HepG2 (cell line): ENCODE data around the gene SPRN. TPM values are rescaled to one million over a fixed set of nuclear protein-coding genes. Genes with fewer than 3 reads are reported as not detected.
A peak's percentile ranks its signal among the peaks of the same experiment; 100 is the strongest.

Experiments
- ATAC-seq: fragments of 200-7000 bp; cut with Tn5 transposase; 3 replicates; pipeline ENCODE4 v1.9.1; 2020; ENCODE audit warnings: mild to moderate bottlenecking, moderate library complexity
- BruUV-seq: library from RNA; stranded (reverse); fragments of 400-500 nt; replicated peaks from 2 replicates; lab custom pipeline; 2021; lab: Mats Ljungman, UMichigan
- CTCF ChIA-PET: fragments of 300-600 bp; formaldehyde crosslinking; extraction: SDS; loops from one replicate; lab custom pipeline; 2021; ENCODE audit warnings: low total read pairs, inconsistent platforms, low intra/inter-chr PET ratio; lab: Yijun Ruan, JAX
- POLR2A ChIA-PET: fragments of 350-600 bp; sonication (Branson Sonifier 250); formaldehyde crosslinking; loops from one replicate; lab custom pipeline; 2020; ENCODE audit warnings: antibody characterized with exemption, inconsistent platforms; lab: Yijun Ruan, JAX
- DNase-seq: peaks from one replicate; pipeline ENCODE4 v3.0.0-alpha.2; 2015; ENCODE audit warnings: low spot score
- FAIRE-seq: peaks from 3 replicates; lab custom pipeline; 2011; peaks lifted over from hg19 to GRCh38; lab: Jason Lieb, UNC
- H2AFZ ChIP-seq: one replicate; pipeline ENCODE4 v1.6.1; 2011; ENCODE audit warnings: low read length, inconsistent platforms
- H3K27ac ChIP-seq: fragments of 300-600 bp; 3 replicates; pipeline ENCODE4 v1.8.0; 2011; ENCODE audit warnings: mixed run types, mild to moderate bottlenecking, mixed read lengths, low read length, inconsistent platforms; ENCODE audit not compliant: insufficient read depth; ENCODE audit errors: extremely low read length
- H3K27me3 ChIP-seq, 2 experiments: fragments of 200-600 bp in 1 of 2; 2 replicates in 1 of 2; 3 replicates in 1 of 2; pipeline versions ENCODE4 v1.6.0 to v1.8.0; 2011; ENCODE audit warnings: low read length in 2 of 2, mild to moderate bottlenecking in 2 of 2, moderate library complexity in 2 of 2, inconsistent platforms in 1 of 2; ENCODE audit not compliant: insufficient read depth in 2 of 2, control insufficient read depth in 1 of 2
- H3K36me3 ChIP-seq, 2 experiments: fragments of 200-600 bp in 1 of 2; replicated peaks in 1 of 2; 2 replicates in 1 of 2; 3 replicates in 1 of 2; pipeline versions ENCODE4 v1.5.1 to v1.8.0; 2011; ENCODE audit warnings: low read length in 2 of 2, inconsistent platforms in 1 of 2; ENCODE audit not compliant: insufficient read depth in 2 of 2, control insufficient read depth in 1 of 2
- H3K4me1 ChIP-seq: 2 replicates; pipeline ENCODE4 v1.5.1; 2012; ENCODE audit warnings: low read length, inconsistent platforms; ENCODE audit not compliant: insufficient read depth
- H3K4me2 ChIP-seq: 2 replicates; pipeline ENCODE4 v1.6.0; 2011; ENCODE audit warnings: low read depth, low read length, inconsistent platforms
- H3K4me3 ChIP-seq, 3 experiments: fragments of 200-600 bp in 1 of 3; sonication (generic), shearing (Covaris generic) in 1 of 3; replicated peaks in 1 of 3; 2 replicates each; pipeline ENCODE4 v1.5.1; 2011 to 2016; ENCODE audit warnings: low read length in 3 of 3, inconsistent platforms in 2 of 3, low read depth in 2 of 3, mild to moderate bottlenecking in 2 of 3, control low read depth in 1 of 3, mixed read lengths in 1 of 3; ENCODE audit not compliant: insufficient read depth in 1 of 3
- H3K79me2 ChIP-seq: one replicate; pipeline ENCODE4 v1.6.1; 2011; ENCODE audit warnings: low read length, inconsistent platforms; ENCODE audit not compliant: insufficient read depth
- H3K9ac ChIP-seq: 2 replicates; pipeline ENCODE4 v1.6.0; 2011; ENCODE audit warnings: mild to moderate bottlenecking, low read depth, low read length, inconsistent platforms; ENCODE audit not compliant: insufficient read depth
- H3K9me3 ChIP-seq: 2 replicates; pipeline ENCODE4 v1.5.1; 2012; ENCODE audit warnings: mild to moderate bottlenecking, low read length
- H4K20me1 ChIP-seq: 2 replicates; pipeline ENCODE4 v1.6.0; 2011; ENCODE audit warnings: inconsistent platforms, mild to moderate bottlenecking, low read length, moderate library complexity; ENCODE audit not compliant: insufficient read depth
- CREB3 ChIP-seq: sonication (generic); formaldehyde crosslinking; IDR thresholded peaks from 2 replicates; pipeline ENCODE4 v1.5.0; 2020; ENCODE audit warnings: missing genetic modification reagents
- GMEB2 ChIP-seq: IDR thresholded peaks from 2 replicates; pipeline ENCODE4 v1.6.1; 2016; ENCODE audit warnings: missing biosample characterization, missing genetic modification reagents, low read depth
- HDAC6 ChIP-seq: fragments of 200-600 bp; sonication (generic); IDR thresholded peaks from 2 replicates; pipeline ENCODE4 v1.7.0; 2017; ENCODE audit warnings: mild to moderate bottlenecking, antibody characterized with exemption, low read length, low read depth
- HIC2 ChIP-seq: sonication (generic); formaldehyde crosslinking; IDR thresholded peaks from 2 replicates; pipeline ENCODE4 v1.9.0; 2022; ENCODE audit warnings: low read depth, missing genetic modification reagents
- KAT7 ChIP-seq: IDR thresholded peaks from 2 replicates; pipeline ENCODE4 v1.6.1; 2018; ENCODE audit warnings: borderline replicate concordance, missing compliant biosample characterization
- MBD4 ChIP-seq: IDR thresholded peaks from 2 replicates; pipeline ENCODE4 v1.6.1; 2012; ENCODE audit warnings: low read length, inconsistent platforms, borderline replicate concordance
- MBNL3 ChIP-seq: fragments of 250-450 bp; sonication (Bioruptor Pico); conservative IDR thresholded peaks from 2 replicates; pipeline ENCODE4 v1.8.0; 2022; ENCODE audit warnings: mild to moderate bottlenecking, inconsistent platforms
- SMARCE1 ChIP-seq: fragments of 450-650 bp; IDR thresholded peaks from 2 replicates; pipeline ENCODE4 v1.6.1; 2017; ENCODE audit warnings: borderline replicate concordance
- SOX5 ChIP-seq: IDR thresholded peaks from 2 replicates; pipeline ENCODE4 v1.6.1; 2016; ENCODE audit warnings: borderline replicate concordance
- SP140L ChIP-seq: sonication (generic); formaldehyde crosslinking; IDR thresholded peaks from 2 replicates; pipeline ENCODE4 v1.4.0; 2020; ENCODE audit warnings: missing genetic modification reagents, borderline replicate concordance
- XBP1 ChIP-seq: sonication (generic); formaldehyde crosslinking; IDR thresholded peaks from 2 replicates; pipeline ENCODE4 v1.5.0; 2020; ENCODE audit warnings: missing genetic modification reagents
- ZFP1 ChIP-seq: IDR thresholded peaks from 2 replicates; pipeline ENCODE4 v1.6.1; 2016
- ZNF260 ChIP-seq: sonication (generic); formaldehyde crosslinking; IDR thresholded peaks from 2 replicates; pipeline ENCODE4 v1.4.0; 2020; ENCODE audit warnings: missing genetic modification reagents, low read depth, mild to moderate bottlenecking, borderline replicate concordance
- ZNF331 ChIP-seq: sonication (generic); formaldehyde crosslinking; IDR thresholded peaks from 2 replicates; pipeline ENCODE4 v1.4.0; 2020; ENCODE audit warnings: missing genetic modification reagents
- ZNF740 ChIP-seq: sonication (generic); formaldehyde crosslinking; IDR thresholded peaks from 2 replicates; pipeline ENCODE4 v1.4.0; 2020; ENCODE audit warnings: missing genetic modification reagents
- WGBS: methylation state at CpG from one replicate; pipeline ENCODE4 v1.1.6; 2017; ENCODE audit warnings: low lambda C conversion rate; 5-methylcytosine and 5-hydroxymethylcytosine counted together
- in situ Hi-C: cut with HindIII; loops from 2 replicates; pipeline ENCODE4 v1.10.0; 2017; ENCODE audit warnings: low pct_unique_long_range_greater_than_20kb; ENCODE audit not compliant: extremely low pct_ligation_motif_present
- intact Hi-C: fragments of 100-400 bp; cut with micrococcal nuclease; formaldehyde crosslinking; loops from one replicate; pipeline ENCODE4 v1.10.0; 2022; ENCODE audit not compliant: unreplicated experiment
- polyA plus RNA-seq, 8 experiments: library from polyadenylated mRNA; depleted of rRNA in 3 of 8; stranded (reverse) in 7 of 8; unstranded in 1 of 8; fragments of >200 nt; fragmentation: Illumina TruSeq in 4 of 8; extraction: Trizol in 4 of 8; gene quantifications; 2 replicates each; pipeline versions ENCODE4 v1.2.1 to v1.2.3, GENCODE V29; 2011 to 2016; ENCODE audit warnings: low read depth in 4 of 8, missing spikeins in 1 of 8, mixed read lengths in 1 of 8; ENCODE audit not compliant: insufficient read depth in 1 of 8
- total RNA-seq, 5 experiments: library from RNA; depleted of rRNA; stranded (reverse); fragments of >200 nt; fragmentation: Illumina TruSeq; extraction: Trizol; gene quantifications; 2 replicates each; pipeline ENCODE4 v1.2.3, GENCODE V29; 2016; ENCODE audit warnings: low read depth in 1 of 5

The SPRN gene
- total and polyA plus RNA-seq, 2 of the 13 experiments (the other 11 are each of a cell fraction or from before 2014, with no cell fraction given) = not detected

GRCh38 chr10:133462512-133463305 lies 38.3 kb upstream of the SPRN start:
- CTCF ChIA-PET = no interaction called here
- Histone ChIP-seq H3K27me3 (no peaks in the 10 kb centered on the region), H3K36me3 (no peaks in the 10 kb centered on the region), H3K4me2 (no peak overlapping the region), H4K20me1 (no peaks in the 10 kb centered on the region), H3K9ac (no peak overlapping the region), H2AFZ (no peak overlapping the region), H3K27ac (no peak overlapping the region), H3K9me3 (no peaks in the 10 kb centered on the region), H3K4me3 (no peak overlapping the region), H3K79me2 (no peaks in the 10 kb centered on the region), H3K4me1 (no peaks in the 10 kb centered on the region)
- POLR2A ChIA-PET = no interaction called here
- no peak for DNase-seq
- 53% methylated on average over 10 of the region's 10 CpGs for WGBS
- BruUV-seq = no TSS peak
- in situ Hi-C loops (no loop called here), intact Hi-C loops (no loop called here)
- TF ChIP-seq ZNF331 = peak; percentile 67; the same call in 1 of the 2 replicates
- no peak for TF ChIP-seq MBD4
- no peak for ATAC-seq
- FAIRE-seq = no peak

GRCh38 chr10:133461841-133462240 lies 37.4 kb upstream of the SPRN start:
- Histone ChIP-seq H3K4me2 (no peak overlapping the region), H3K27me3 (no peaks in the 10 kb centered on the region), H3K36me3 (no peaks in the 10 kb centered on the region), H4K20me1 (no peaks in the 10 kb centered on the region), H3K9me3 (no peaks in the 10 kb centered on the region), H3K79me2 (no peaks in the 10 kb centered on the region), H3K4me3 (no peak overlapping the region), H3K4me1 (no peaks in the 10 kb centered on the region), H3K27ac (no peak overlapping the region), H3K9ac (no peak overlapping the region), H2AFZ (no peak overlapping the region)
- intact Hi-C loops = no loop called here
- DNase-seq = no peak
- ChIA-PET POLR2A (no interaction called here), CTCF (no interaction called here)
- FAIRE-seq = no peak
- in situ Hi-C loops = no loop called here
- no TSS peak for BruUV-seq
- 38% methylated on average over 7 of the region's 8 CpGs for WGBS
- no peak for ATAC-seq
- no peak for TF ChIP-seq GMEB2 (CRISPR knock-in tag)
- TF ChIP-seq MBNL3 (CRISPR knock-in tag) = no peak
- no peak for TF ChIP-seq SMARCE1
- TF ChIP-seq ZNF740 (CRISPR knock-in tag) = no peak
- no peak for TF ChIP-seq KAT7
- no peak for TF ChIP-seq SP140L (CRISPR knock-in tag)
- no peak for TF ChIP-seq HDAC6
- TF ChIP-seq ZFP1 (CRISPR knock-in tag) = no peak
- TF ChIP-seq CREB3 (CRISPR knock-in tag) = no peak
- TF ChIP-seq SOX5 (CRISPR knock-in tag) = no peak
- no peak for TF ChIP-seq HIC2 (CRISPR knock-in tag)
- no peak for TF ChIP-seq XBP1
- no peak for TF ChIP-seq ZNF260 (CRISPR knock-in tag)
